OCI-LY7 (cell line): ENCODE measurements around the gene STK31.

Experiments used
- EZH2phosphoT487 ChIP-seq: fragments of 200-600 bp; sonication (generic); IDR thresholded peaks from 2 replicates; pipeline ENCODE4 v1.6.1; 2018; ENCODE audit warnings: low read depth, borderline replicate concordance, mild to moderate bottlenecking, mixed run types, antibody characterized with exemption, low read length, moderate library complexity, mixed read lengths
- TF ChIP-seq, protein P1 (sequence below): fragments of 200-600 bp; sonication (generic); conservative IDR thresholded peaks from 2 replicates; pipeline ENCODE4 v1.5.1; 2014; ENCODE audit warnings: mild to moderate bottlenecking, antibody characterized with exemption, low read length, moderate library complexity, mixed read lengths

DNA sequence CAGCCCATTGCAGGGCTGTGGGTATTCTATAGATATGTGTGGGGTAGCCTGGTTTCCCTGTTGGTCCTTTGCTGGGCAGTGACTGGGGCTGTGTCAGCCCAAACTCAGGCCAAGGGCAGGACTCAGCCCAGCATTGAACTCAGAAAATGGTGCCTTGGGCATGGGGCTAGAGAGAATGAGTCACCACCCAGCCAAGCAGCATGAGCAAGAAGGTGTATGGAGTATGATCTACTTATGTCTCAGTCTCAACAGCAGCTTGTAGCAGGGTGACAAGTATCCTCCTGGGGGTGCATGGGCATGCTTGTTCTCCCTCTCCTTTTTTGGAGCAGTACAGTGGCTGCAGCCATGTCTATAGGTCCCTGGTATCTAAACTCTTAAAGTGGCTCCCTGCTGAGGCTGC is 32.0 kb downstream of the STK31 start:
- TF ChIP-seq, protein P1, sequence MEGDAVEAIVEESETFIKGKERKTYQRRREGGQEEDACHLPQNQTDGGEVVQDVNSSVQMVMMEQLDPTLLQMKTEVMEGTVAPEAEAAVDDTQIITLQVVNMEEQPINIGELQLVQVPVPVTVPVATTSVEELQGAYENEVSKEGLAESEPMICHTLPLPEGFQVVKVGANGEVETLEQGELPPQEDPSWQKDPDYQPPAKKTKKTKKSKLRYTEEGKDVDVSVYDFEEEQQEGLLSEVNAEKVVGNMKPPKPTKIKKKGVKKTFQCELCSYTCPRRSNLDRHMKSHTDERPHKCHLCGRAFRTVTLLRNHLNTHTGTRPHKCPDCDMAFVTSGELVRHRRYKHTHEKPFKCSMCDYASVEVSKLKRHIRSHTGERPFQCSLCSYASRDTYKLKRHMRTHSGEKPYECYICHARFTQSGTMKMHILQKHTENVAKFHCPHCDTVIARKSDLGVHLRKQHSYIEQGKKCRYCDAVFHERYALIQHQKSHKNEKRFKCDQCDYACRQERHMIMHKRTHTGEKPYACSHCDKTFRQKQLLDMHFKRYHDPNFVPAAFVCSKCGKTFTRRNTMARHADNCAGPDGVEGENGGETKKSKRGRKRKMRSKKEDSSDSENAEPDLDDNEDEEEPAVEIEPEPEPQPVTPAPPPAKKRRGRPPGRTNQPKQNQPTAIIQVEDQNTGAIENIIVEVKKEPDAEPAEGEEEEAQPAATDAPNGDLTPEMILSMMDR = no peak
- TF ChIP-seq EZH2phosphoT487 = no peak
